HG03097 (cell line): ENCODE results near the gene FGF23.
"Not testable (repeated sequence)": the region's sequence is repeated elsewhere in the genome, so short reads cannot be mapped to it uniquely, and the experiment has no call there.

Experiments used
- ATAC-seq: cut with Tn5 transposase; IDR thresholded peaks from one replicate; pipeline ENCODE4 v1.9.1; 2021; ENCODE audit not compliant: unreplicated experiment, low FRiP score

FGF23 gene

DNA sequence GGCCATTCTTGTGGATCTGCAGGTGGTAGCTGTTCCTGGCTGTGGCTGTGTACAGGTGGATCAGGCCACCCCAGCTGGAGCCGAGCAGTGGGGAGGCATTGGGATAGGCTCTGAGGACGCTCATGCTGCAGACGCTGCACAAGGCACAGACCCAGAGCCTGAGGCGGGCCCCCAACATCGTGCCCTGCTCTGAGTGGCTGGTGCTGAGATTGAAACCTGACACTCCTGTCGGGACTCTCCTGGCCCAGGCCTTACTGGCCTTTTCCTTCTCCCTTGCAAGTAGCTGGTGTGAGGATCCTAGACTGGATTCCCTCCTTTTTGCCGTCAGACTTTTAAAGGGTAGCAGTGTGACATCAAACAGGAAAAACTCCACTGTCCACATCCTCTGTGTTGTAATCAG is at the start of gene FGF23:
Gene FGF23 (minus strand): TSS at position 308 of the 400 bp plus-strand sequence. CDS start 130 bp downstream, at position 178.
- ATAC-seq: no peak

DNA sequence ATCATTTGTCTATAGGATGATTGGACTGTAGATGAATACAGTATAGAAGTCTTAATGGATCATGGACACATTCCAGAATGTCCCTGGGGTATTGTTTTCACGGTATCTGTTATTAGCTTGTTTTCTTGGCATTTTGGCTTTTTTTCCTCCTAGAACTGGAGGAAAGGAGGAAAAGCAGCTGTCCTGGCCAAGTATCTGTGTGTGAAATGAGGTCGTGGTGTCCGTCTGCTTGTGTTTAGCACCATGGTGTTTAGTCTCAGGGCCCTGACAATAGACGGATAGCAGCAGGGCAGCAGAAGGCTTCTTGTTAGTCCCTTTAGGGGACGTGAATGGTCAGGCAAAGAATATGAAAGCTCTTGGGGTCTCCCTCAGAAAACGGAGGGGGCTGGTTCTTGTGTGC is 44.9 kb upstream of the FGF23 start:
- ATAC-seq: no peak

DNA sequence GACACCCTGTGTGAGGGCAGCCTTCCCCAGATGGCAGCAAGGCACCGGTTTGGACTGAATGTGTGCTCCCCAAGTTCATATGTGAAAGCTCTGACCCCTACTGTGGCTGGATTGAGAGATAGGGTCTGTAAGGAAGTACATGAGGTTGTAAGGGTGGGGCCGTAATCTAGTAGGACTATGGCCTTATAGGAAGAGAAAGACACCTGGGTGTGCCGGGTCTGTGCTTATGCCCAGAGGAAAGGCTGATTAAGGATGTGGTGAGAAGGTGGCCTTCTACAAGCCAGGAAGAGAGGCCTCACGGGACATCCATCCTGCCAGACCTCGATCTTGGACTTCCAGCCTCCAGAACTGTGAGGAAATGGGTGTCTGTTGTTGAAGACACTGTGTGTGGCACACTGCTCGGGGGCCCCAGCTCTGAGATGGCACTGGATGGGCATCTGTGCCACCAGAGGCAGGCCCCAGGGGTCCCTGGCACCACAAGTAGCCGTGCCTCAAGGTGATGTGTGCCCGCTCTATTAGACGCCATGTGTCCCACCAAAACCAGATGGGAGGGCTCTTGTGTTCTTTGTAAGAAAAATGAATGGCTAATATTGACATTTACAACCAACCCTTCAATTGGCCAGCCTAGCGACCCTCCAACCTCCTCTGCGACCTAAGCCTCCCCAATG is 44.1 kb upstream of the FGF23 start:
- ATAC-seq: no peak

DNA sequence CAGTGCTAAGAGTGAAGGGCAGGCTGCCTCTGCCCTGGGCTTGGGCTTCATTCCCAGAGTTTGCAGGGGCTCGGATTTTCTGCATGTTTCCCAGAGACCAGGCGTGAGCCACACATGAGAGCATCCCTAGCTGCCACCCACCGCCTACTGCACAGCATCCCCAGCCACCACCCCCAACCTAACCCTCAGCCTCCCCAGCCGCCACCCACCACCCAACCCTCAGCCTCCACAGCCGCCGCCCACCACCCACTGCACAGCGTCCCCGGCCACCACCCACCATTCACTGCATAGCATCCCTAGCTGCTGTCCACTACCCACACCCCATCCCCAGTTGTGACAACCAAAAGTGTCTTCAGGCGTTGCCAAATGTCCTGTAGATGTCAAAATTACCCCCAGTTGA is 43.5 kb upstream of the FGF23 start:
- no peak for ATAC-seq

DNA sequence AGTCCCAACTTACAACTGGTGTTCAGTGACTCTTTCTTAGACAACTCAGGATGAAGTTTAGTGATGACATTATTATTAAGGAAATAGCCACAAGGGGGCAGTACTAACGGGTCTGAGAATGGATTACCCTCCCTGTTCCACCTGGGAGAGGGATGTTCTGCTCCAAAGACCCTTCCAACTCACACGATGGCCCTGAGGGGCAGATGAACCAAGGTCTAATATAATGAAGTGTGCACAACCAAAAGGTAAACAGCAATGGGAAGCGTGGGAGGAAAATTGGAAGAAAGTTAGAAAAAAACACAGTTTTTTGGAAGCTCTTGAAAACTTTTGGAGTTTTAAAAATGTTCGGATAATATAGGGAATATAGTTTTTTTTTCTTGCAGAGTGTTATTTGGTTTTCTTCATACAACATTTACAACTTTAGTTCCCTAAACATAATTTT is 42.1 kb upstream of the FGF23 start:
- no peak for ATAC-seq

DNA sequence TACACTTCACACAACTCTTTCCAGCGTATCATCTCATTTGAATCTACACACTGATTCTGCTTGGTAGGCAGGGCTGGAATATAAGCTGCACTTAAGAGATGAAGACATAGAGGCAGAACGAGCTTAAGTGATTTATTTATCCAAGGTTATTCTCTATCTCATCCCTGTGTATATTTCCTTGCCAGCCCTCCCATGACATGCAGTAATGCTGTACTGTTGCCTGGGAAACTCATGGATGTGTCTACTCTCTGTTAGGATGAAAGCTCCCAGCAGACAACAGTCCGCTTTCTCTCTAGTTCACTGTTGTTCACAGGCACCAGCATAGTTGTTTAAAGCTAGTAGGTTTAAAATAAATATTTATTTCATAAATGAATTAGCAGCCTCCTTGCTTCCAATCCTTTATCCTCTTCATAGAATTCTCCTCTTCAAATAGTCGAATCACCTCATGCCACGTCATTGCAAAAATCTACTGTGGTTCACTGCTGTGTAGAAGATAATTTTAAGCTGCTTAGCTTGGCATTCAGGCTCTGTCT is 40.7 kb upstream of the FGF23 start:
- ATAC-seq: no peak

DNA sequence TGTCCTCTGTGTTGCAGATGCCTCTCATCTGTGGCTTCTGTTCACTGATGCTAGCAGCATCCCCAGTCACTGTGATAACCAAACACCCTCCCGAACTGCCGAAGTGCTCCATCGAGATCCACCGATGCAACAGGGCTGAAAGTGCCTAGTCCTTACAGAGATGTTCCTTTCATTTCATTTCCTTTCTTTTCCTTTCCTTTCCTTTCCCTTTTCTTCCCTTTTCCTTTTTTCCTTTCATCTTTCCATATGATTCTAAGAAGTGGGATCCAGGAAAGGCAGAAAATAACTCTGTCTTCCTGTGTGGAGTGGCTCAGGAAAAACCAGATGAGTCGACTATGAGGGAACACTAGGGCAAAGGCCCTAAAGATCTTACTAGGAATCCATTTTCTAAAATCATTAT is 39.4 kb upstream of the FGF23 start:
- ATAC-seq: no peak

DNA sequence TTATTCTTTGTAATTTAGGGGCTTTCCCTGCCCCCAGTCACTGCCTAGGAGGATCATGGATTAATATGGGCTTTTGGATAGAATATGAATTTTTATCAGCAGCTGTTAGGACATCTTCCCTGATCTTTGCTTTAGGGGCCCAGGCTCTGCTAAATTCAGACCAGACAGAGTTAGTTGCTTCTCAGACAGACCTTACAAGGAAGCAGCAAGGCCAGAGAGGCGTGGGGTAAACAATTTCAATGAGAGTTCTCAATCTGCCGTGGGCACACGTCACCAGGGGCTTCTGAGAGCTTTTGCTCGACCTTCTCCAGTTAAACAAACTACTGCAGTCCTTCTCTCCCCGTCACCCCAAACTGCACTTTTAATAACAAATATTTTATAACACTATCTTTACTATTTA is 38.4 kb upstream of the FGF23 start:
- no peak for ATAC-seq

DNA sequence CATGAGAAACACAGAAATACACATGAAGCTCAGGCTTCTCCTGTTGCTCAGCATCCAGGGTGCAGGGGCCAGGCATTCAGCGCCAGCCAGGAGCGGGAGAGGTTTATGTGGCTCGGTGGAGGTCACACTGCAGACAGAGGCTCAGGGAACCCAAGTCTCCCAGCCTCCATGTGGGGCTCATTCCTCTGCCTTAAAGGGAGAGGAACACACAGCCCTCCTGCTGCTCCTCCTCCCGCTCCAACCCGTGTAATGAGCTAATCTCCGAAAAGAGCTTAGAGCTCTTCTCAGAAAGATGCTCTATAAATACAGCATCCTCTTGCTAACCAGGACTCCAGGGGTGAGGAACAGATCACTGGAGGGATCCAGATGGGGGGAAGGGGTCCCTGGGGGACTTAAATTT is 37.9 kb upstream of the FGF23 start:
- ATAC-seq: no peak

DNA sequence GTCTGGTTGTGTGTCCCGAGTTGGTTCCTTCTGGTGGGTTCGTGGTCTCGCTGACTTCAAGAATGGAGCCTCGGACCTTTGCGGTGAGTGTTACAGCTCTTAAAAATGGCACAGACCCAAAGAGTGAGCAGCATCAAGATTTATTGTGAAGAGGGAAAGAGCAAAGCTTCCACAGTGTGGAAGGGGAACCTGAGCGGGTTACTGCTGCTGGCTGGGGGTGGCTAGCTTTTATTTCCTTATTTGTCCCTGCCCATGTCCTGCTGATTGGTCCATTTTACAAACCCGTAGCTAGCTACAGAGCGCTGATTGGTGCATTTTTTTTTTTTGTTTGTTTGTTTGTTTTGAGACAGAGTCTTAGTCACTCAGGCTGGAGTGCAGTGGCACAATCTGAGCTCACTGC is 36.8 kb upstream of the FGF23 start:
- no peak for ATAC-seq

DNA sequence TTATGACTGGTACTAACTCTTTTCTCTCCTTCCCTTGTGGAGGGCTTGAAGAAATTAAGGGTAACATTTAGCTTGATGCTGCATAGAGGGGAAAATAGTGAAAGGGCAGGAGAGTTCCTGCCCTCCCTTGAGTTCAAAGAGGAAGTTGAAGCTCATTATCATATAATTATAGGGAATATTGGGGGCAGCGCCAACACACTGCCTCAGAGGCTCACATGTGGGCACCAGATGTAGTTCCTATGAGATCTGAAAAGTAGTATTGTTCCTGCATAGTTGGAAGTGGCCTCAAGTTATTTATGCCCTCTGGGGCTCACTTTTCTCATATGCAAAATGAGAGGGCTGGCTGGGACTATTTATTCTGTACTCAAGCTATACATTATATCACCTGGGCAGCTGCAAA is 33.0 kb upstream of the FGF23 start:
- no peak for ATAC-seq

DNA sequence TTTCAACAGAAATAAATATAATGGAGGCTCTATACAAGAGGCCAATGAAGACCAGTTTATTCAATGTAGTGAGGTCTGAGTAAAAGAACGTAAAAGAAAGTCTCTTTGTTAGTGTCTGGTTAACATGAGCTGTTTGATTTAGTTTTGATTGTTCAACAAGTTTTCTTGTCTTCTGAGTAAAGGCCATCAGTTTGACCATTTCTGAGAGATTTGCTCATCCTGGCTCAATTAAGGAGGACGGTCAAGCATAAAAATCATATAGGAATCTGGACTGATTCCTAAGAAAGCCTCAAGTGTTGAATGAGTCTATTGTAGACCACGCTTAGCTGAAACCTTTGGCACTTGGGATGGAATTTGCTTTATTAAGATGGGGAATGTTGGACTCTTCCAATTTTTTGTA is 32.5 kb upstream of the FGF23 start:
- no peak for ATAC-seq

DNA sequence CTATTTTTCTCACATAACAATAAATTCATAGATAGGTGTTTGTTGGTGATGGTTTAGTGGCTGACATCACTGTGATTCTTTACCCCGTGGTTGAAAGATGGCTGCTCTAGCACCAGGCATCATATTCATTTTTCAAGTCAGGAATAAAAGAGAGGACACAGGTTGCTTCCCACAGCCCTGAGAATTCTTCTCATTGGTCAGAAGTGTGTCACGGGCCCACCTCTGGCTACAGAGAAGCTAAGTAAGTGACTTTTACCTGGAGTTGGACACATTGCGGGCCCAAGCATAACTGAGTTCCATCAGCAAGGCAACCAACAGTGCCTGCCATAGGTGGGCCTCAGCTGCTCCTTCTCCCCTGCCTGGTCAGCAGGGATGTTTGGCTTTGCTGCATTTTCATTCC is 27.6 kb upstream of the FGF23 start:
- ATAC-seq: no peak

DNA sequence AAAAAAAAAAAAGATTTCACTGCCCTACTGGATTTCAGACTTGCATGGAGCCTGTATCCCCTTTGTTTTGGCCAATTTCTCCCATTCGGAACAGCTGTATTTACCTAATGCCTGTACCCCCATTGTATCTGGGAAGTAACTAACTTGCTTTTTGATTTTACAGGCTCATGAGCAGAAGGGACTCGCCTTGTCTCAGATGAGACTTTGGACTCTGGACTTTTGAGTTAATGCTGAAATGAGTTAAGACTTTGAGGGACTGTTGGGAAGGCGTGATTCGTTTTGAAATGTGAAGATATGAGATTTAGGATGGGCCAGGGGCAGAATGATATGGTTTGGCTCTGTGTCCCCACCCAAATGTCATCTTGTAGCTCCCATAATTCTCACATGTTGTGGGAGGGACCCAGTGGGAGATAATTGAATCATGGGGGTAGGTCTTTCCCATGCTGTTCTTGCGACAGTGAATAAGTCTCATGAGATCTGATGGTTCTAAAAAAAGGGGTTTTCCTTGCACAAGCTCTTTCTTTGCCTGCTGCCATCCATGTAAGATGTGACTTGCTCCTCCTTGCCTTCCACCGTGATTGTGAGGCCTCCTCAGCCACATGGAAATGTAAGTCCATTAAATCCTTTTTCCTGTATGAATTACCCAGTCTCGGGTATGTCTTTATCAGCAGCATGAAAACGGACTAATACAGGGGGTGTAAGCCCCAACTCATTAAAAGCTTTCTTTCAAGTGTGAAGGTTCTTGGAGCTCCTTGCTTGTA is 25.5 kb upstream of the FGF23 start:
- ATAC-seq: not testable (repeated sequence)

DNA sequence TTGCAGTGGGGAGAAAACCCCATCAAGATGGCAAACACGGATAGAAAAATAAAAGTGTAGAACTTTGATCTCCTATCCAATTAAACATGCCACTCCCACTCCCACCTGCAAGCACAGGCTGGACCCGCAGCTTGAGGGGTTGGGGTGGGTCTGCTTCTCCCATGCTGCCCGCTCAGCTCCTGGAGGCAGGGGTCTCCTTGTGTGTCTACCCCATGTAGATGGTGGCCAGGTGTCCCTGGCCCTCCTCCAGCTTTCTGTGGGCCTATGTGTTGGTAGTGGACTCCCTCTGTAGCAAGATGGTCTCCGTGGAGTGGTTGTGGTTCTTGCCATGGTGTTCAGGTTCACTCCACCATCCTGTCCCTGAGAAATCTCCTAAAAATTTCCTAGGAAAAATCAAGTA is 23.5 kb upstream of the FGF23 start:
- no peak for ATAC-seq

DNA sequence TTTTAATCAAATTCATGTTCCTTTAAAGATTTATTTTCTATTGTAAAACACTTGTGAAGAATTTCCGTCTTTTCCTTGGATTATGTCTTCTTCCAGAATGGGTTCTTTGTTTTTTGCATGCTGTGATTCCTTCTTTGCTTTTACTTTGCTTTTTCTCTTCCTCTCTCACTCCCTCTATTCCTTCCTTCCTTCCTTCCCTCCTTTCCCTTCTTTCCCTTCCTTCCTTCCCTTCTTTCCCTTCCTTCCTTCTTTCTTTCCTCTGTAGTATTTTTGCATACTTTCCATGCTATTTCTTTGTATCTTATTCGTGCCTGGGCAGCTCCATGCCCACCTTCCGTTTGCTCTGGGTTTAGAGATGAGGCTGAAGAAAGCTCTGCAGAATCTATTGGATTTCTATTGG is 21.6 kb upstream of the FGF23 start:
- ATAC-seq: no peak

DNA sequence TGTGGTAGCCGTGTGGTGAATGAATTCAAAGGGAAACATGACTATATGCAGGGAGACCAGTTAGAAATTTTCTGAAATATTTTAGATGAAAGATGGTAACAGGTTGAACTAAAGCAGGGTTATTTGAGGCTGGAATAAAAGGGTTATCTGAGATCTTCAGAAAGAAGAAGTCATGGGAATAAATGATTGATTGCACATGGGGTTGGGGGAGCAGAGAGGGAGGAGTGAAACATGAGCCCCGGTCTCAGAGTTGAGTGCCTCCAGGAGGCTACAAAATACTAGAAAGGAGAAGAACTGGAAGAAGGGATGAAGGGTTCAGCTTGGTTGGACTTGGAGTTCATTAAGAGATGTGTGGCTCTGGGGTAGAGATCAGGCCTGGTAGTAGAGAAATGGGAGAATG is 16.3 kb upstream of the FGF23 start:
- no peak for ATAC-seq

DNA sequence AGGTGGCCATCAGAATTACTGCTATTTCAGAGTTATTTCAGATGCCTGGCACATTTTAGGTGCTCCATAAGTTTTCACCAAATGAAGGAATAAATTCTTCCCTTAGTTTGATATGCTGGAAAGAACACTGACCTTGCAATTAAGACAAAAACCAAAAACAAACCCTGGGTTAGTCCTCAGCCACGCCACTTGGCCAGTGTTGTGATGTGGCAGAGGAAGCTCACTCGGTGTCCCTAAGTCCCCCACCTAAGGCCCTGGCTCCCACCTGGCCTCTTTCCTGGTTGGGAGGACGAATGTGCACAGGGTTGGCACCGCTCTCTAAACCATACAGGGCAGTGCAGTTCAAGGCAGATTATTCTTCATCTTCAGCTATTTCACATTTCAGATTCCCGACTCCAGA is 13.7 kb upstream of the FGF23 start:
- ATAC-seq: no peak

DNA sequence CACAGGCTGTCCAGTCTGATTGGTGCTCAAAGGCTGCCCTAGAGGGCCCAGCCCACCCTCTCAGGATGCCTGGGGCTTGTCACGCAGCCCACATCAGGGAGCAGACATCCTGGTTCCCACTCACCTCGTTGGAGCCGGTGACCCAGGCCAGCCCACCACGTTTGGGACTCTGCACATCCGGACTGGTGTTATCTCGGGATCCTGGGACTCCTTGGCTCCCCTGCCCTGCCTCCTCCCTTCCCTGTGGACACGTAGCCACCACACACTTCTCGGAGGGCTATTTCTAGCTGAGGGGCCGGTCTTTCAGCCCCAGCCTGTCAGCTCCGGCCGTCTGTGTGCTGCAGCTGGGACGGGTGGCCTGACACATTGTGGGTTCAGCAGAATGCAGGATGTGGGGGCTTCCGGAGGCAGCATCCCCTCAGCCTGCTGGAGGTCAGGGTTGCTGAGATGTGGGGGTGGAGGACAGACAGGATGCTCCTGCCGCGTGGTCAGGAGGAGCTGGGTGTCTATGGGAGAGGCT is 12.8 kb upstream of the FGF23 start:
- no peak for ATAC-seq

DNA sequence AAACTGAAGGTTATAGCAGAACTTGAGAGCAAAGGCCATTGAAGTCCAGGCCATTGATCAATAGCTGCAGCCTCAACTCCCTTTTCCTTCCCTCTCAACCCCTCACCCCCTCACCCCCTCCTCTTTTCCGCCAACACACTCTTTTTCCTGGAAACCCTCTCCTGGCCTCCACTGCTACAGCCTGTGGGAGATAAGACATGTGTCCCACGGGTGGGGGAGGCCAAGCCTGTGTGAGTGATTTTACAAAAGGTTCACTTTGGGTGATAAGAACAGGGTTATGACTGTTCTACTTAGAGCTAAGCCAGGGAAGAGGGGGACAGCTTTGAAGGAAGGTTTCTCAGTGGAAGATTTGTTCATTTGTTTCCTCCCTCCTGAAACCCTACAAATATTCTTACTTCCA is 9.2 kb upstream of the FGF23 start:
- ATAC-seq: no peak

DNA sequence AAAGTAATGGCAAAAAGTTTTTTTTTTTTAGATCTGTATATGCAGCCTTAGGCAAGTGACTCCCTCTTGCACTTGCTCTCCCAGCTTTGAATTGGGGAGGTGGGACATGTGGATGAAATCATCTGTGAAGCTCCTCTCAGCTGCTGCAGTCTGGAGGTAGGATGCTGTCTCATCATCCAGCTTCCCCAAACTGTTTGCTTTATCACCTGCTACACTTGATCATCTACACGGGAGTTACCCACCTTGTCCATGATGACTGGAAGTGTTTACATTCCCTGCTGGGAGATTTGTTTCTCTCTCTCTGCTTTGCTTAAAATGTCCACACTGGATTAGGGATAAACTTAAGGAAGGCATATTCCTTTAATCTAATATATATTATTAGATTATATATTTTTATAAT is 8.5 kb upstream of the FGF23 start:
- no peak for ATAC-seq

DNA sequence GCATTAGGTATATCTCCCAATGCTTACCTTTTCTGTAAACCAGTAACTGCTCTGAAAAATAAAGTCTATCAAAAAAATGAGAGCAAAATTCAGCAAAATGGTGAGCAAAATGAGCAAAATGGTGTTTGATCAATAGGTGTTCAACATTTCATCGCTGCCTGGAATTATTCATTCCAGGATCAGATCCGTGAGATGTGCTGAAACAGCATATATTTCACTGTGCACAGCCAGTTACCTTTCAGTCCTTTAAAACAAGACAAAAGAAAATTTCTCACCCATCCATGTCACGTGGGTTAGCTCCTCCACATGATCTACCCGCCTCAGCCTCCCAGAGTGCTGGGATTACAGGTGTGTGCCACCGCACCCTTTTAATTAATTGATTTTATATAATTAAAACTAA is 8.1 kb upstream of the FGF23 start:
- ATAC-seq: no peak
